DND-41 (cell line): Measurements from ENCODE around the gene CTNNA1.

Experiments
- EZH2 ChIP-seq: IDR thresholded peaks from 3 replicates; pipeline ENCODE4 v1.6.1; 2012; ENCODE audit warnings: borderline replicate concordance, low read depth, mild to moderate bottlenecking, moderate library complexity, low read length, inconsistent platforms; ENCODE audit not compliant: severe bottlenecking
- TF ChIP-seq, protein P1 (sequence below): IDR thresholded peaks from 2 replicates; pipeline ENCODE4 v1.5.1; 2012; ENCODE audit warnings: borderline replicate concordance, low read length, moderate library complexity, mild to moderate bottlenecking; ENCODE audit not compliant: poor library complexity, severe bottlenecking; ENCODE audit errors: extremely low read depth

DNA sequence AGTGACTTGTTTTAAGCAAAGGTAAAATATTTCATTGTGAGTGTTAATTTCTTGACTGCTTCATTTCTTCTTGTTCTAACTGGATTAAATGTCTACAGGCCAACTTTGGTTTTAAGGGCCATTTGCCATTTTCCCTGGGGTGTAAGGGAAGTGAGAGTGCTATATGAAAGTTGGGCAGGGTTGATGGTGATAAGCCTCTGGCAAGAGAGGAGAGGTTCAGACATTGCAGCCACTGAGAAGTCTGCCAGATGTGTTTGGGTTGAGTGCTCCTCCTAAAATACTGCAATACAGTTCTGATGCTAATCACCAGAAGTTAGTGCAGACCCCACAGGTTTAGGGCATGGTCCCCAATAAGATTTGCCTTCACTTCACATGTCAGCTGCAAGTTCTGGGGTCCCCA, 136.8 kb downstream of the CTNNA1 start:
- TF ChIP-seq, protein P1, sequence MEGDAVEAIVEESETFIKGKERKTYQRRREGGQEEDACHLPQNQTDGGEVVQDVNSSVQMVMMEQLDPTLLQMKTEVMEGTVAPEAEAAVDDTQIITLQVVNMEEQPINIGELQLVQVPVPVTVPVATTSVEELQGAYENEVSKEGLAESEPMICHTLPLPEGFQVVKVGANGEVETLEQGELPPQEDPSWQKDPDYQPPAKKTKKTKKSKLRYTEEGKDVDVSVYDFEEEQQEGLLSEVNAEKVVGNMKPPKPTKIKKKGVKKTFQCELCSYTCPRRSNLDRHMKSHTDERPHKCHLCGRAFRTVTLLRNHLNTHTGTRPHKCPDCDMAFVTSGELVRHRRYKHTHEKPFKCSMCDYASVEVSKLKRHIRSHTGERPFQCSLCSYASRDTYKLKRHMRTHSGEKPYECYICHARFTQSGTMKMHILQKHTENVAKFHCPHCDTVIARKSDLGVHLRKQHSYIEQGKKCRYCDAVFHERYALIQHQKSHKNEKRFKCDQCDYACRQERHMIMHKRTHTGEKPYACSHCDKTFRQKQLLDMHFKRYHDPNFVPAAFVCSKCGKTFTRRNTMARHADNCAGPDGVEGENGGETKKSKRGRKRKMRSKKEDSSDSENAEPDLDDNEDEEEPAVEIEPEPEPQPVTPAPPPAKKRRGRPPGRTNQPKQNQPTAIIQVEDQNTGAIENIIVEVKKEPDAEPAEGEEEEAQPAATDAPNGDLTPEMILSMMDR, result no peak
- TF ChIP-seq EZH2, result no peak
